Measurements from ENCODE around the gene MLLT1.

The MLLT1 gene

GRCh38 chr19:6324757-6325156, 45.0 kb upstream of the MLLT1 start:
- Histone ChIP-seq H4K20me1 (ENCODE audit: low read depth, low read length) (no peaks in the 10 kb centered on the region), H3K27me3 (ENCODE audit: low read length) (no peaks in the 10 kb centered on the region), H3K4me2 (ENCODE audit: low read depth, low read length, poor library complexity, severe bottlenecking) (no peak overlapping the region), H3K9me2 (replicated peaks; ENCODE audit: insufficient read depth, low read length) (no peaks in the 10 kb centered on the region), H3K9me3 (ENCODE audit: insufficient read depth, low read length) (no peaks in the 10 kb centered on the region), H2AFZ (ENCODE audit: low read depth, low read length, severe bottlenecking) (no peak overlapping the region), H3K27ac (ENCODE audit: low read depth, low read length) (no peak overlapping the region), H3F3A (ENCODE audit: insufficient read depth) (no peaks in the 10 kb centered on the region), H3K9ac (ENCODE audit: low read length) (no peak overlapping the region), H3K36me3 (ENCODE audit: low read length) (no peaks in the 10 kb centered on the region), H3K79me2 (ENCODE audit: insufficient read depth, low read length) (no peaks in the 10 kb centered on the region), H3K4me3 (ENCODE audit: insufficient read depth, low read length, poor library complexity, severe bottlenecking) (no peak overlapping the region)
- TF ChIP-seq EZH2phosphoT487 (conservative IDR thresholded peaks at IDR 0.05; ENCODE audit: low read length) (no peak), CTCF (IDR thresholded peaks at IDR 0.05; ENCODE audit: insufficient read depth, low read length, poor library complexity, severe bottlenecking) (no peak)

GRCh38 chr19:6322284-6322683, 42.5 kb upstream of the MLLT1 start:
- TF ChIP-seq EZH2phosphoT487 (conservative IDR thresholded peaks at IDR 0.05; ENCODE audit: low read length): no peak
- TF ChIP-seq CTCF (IDR thresholded peaks at IDR 0.05; ENCODE audit: insufficient read depth, low read length, poor library complexity, severe bottlenecking): no peak
- no peaks in the 10 kb centered on the region for H3K79me2 ChIP-seq (ENCODE audit: insufficient read depth, low read length)
- no peak overlapping the region for H3K4me2 ChIP-seq (ENCODE audit: low read depth, low read length, poor library complexity, severe bottlenecking)
- H3K9me2 ChIP-seq (replicated peaks; ENCODE audit: insufficient read depth, low read length): no peaks in the 10 kb centered on the region
- no peaks in the 10 kb centered on the region for H3K27me3 ChIP-seq (ENCODE audit: low read length)
- H2AFZ ChIP-seq (ENCODE audit: low read depth, low read length, severe bottlenecking): no peak overlapping the region
- H3F3A ChIP-seq (ENCODE audit: insufficient read depth): no peaks in the 10 kb centered on the region
- no peaks in the 10 kb centered on the region for H3K9me3 ChIP-seq (ENCODE audit: insufficient read depth, low read length)
- H3K27ac ChIP-seq (ENCODE audit: low read depth, low read length): no peak overlapping the region
- H3K4me3 ChIP-seq (ENCODE audit: insufficient read depth, low read length, poor library complexity, severe bottlenecking): no peak overlapping the region
- no peaks in the 10 kb centered on the region for H4K20me1 ChIP-seq (ENCODE audit: low read depth, low read length)
- no peak overlapping the region for H3K9ac ChIP-seq (ENCODE audit: low read length)
- H3K36me3 ChIP-seq (ENCODE audit: low read length): no peaks in the 10 kb centered on the region

- Histone ChIP-seq H2AFZ (ENCODE audit: low read depth, low read length, severe bottlenecking) (no peak overlapping the region), H3K36me3 (ENCODE audit: low read length) (no peaks in the 10 kb centered on the region), H3K27me3 (ENCODE audit: low read length) (no peaks in the 10 kb centered on the region), H3K9me3 (ENCODE audit: insufficient read depth, low read length) (no peaks in the 10 kb centered on the region), H3K79me2 (ENCODE audit: insufficient read depth, low read length) (no peaks in the 10 kb centered on the region), H3K4me2 (ENCODE audit: low read depth, low read length, poor library complexity, severe bottlenecking) (no peak overlapping the region), H3K27ac (ENCODE audit: low read depth, low read length) (no peak overlapping the region), H3K9me2 (replicated peaks; ENCODE audit: insufficient read depth, low read length) (no peaks in the 10 kb centered on the region), H3K9ac (ENCODE audit: low read length) (no peak overlapping the region), H4K20me1 (ENCODE audit: low read depth, low read length) (no peaks in the 10 kb centered on the region), H3F3A (ENCODE audit: insufficient read depth) (no peaks in the 10 kb centered on the region), H3K4me3 (ENCODE audit: insufficient read depth, low read length, poor library complexity, severe bottlenecking) (no peak overlapping the region)
- no peak for TF ChIP-seq EZH2phosphoT487 (conservative IDR thresholded peaks at IDR 0.05; ENCODE audit: low read length)
- no peak for TF ChIP-seq CTCF (IDR thresholded peaks at IDR 0.05; ENCODE audit: insufficient read depth, low read length, poor library complexity, severe bottlenecking)
Measured at GRCh38 chr19:6319376-6319775, 39.6 kb upstream of the MLLT1 start.
